Upper lobe of right lung (tissue), 1 donor: Measurements from ENCODE around the gene EN1. TPM values are rescaled to one million over a fixed set of nuclear protein-coding genes. Genes with fewer than 3 reads are reported as not detected.

Experiments
- ATAC-seq: fragments of 200-7000 bp; cut with Tn5 transposase; one replicate; pipeline ENCODE4 v1.9.1; 2020; ENCODE audit warnings: mild to moderate bottlenecking, moderate library complexity
- DNase-seq: peaks from one replicate; pipeline ENCODE4 v3.0.0-alpha.2; 2020
- H3K27ac ChIP-seq: fragments of 200-600 bp; one replicate; pipeline ENCODE4 v1.8.0; 2022
- H3K27me3 ChIP-seq: fragments of 200-600 bp; one replicate; pipeline ENCODE4 v1.8.0; 2022; ENCODE audit warnings: mild to moderate bottlenecking
- H3K36me3 ChIP-seq: fragments of 200-600 bp; one replicate; pipeline ENCODE4 v1.8.0; 2022
- H3K4me1 ChIP-seq: fragments of 200-600 bp; one replicate; pipeline ENCODE4 v1.8.0; 2022
- H3K4me3 ChIP-seq: fragments of 200-600 bp; one replicate; pipeline ENCODE4 v1.8.0; 2022; ENCODE audit warnings: mild to moderate bottlenecking
- H3K9me3 ChIP-seq: fragments of 200-600 bp; one replicate; pipeline ENCODE4 v1.8.0; 2022
- intact Hi-C: fragments of 100-400 bp; cut with DNase I; formaldehyde crosslinking; loops from one replicate; pipeline ENCODE4 v1.11.0; 2022
- total RNA-seq: library from RNA; stranded (reverse); fragmentation: NEBNext Ultra II Directional; extraction: Animal tissue kit (Norgen Biotek cat#: 25700); gene quantifications from one replicate; pipeline ENCODE4 v1.2.1, GENCODE V29; 2021
- TF ChIP-seq, protein P1 (sequence below): fragments of 200-600 bp; IDR thresholded peaks from one replicate; pipeline ENCODE4 v1.8.0; 2022; ENCODE audit warnings: antibody characterized with exemption
- donor health status: DM: no; HTN: yes; CAD: no; lungs with severe emphysema.

The EN1 gene
- total RNA-seq, 1 donor from 2014 or later = not detected

- no peak overlapping the region for H3K4me3 ChIP-seq
- no peaks in the 10 kb centered on the region for H3K36me3 ChIP-seq
- H3K27ac ChIP-seq = no peak overlapping the region
- intact Hi-C loops = no loop called here
- H3K27me3 ChIP-seq = peaks cover 74% of the 10 kb centered on the region
- TF ChIP-seq, protein P1, sequence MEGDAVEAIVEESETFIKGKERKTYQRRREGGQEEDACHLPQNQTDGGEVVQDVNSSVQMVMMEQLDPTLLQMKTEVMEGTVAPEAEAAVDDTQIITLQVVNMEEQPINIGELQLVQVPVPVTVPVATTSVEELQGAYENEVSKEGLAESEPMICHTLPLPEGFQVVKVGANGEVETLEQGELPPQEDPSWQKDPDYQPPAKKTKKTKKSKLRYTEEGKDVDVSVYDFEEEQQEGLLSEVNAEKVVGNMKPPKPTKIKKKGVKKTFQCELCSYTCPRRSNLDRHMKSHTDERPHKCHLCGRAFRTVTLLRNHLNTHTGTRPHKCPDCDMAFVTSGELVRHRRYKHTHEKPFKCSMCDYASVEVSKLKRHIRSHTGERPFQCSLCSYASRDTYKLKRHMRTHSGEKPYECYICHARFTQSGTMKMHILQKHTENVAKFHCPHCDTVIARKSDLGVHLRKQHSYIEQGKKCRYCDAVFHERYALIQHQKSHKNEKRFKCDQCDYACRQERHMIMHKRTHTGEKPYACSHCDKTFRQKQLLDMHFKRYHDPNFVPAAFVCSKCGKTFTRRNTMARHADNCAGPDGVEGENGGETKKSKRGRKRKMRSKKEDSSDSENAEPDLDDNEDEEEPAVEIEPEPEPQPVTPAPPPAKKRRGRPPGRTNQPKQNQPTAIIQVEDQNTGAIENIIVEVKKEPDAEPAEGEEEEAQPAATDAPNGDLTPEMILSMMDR = no peak
- peaks cover 9% of the 10 kb centered on the region for H3K4me1 ChIP-seq
- DNase-seq = no peak
- no peaks in the 10 kb centered on the region for H3K9me3 ChIP-seq
- ATAC-seq = no peak
Observed at GRCh38 chr2:118830881-118831280, 16.6 kb downstream of the EN1 start.

DNA sequence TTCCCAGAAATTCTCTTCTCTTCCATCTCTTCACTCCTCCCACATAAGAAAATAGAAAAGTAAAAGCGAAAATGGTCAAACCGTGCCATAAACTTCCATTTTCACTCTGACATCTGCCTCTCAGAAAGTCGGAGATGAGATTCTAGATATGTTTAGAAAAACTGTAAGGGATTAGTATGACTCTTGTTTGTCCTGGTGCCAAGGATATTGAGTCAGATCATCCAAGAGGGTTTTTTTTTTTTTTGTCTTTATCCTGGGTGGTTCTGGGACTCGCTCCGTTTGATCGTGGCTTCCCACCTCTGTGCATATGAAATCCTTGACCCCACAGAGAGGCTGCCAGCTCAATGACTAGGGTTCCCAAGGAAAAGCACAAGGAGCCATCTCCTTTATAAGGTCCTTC lies 17.3 kb downstream of the EN1 start:
- H3K27me3 ChIP-seq = peaks cover 74% of the 10 kb centered on the region
- peaks cover 2% of the 10 kb centered on the region for H3K4me1 ChIP-seq
- no peaks in the 10 kb centered on the region for H3K36me3 ChIP-seq
- no peaks in the 10 kb centered on the region for H3K9me3 ChIP-seq
- no peak overlapping the region for H3K4me3 ChIP-seq
- no peak overlapping the region for H3K27ac ChIP-seq
- intact Hi-C loops = no loop called here
- ATAC-seq (no peak), DNase-seq (no peak)
- TF ChIP-seq, protein P1 = no peak

GRCh38 chr2:118826093-118826492 lies 21.4 kb downstream of the EN1 start:
- intact Hi-C loops = no loop called here
- Histone ChIP-seq H3K27ac (no peak overlapping the region), H3K4me1 (no peaks in the 10 kb centered on the region), H3K36me3 (no peaks in the 10 kb centered on the region), H3K4me3 (no peak overlapping the region), H3K27me3 (peaks cover 65% of the 10 kb centered on the region), H3K9me3 (no peaks in the 10 kb centered on the region)
- TF ChIP-seq, protein P1 = no peak
- ATAC-seq = no peak
- DNase-seq = no peak

GRCh38 chr2:118823633-118824032 lies 23.8 kb downstream of the EN1 start:
- intact Hi-C loops = no loop called here
- ATAC-seq = no peak
- peaks cover 55% of the 10 kb centered on the region for H3K27me3 ChIP-seq

DNA sequence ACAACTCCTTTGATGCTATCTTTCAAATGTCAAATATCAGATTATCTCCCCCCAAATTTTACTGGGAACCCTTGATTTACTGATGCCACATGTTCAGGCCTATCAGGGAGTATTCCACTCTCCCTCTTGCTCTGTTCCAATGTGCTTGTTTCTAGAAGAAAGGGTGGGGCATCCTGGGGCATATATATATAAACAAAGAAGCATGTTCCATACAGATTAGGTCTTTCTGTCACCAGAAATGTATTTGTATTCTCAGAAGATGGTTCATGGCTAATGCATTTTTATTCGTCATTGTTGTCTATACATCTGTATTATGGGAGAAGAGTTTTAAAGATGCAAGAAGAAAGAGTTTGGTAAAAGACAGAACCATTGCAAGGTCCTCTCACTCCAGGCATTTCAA lies 24.9 kb downstream of the EN1 start:
- peaks cover 56% of the 10 kb centered on the region for H3K27me3 ChIP-seq
- H3K36me3 ChIP-seq = no peaks in the 10 kb centered on the region
- no peak overlapping the region for H3K27ac ChIP-seq
- DNase-seq (no peak), ATAC-seq (no peak)
- no peak overlapping the region for H3K4me3 ChIP-seq
- TF ChIP-seq, protein P1 = no peak
- no peaks in the 10 kb centered on the region for H3K9me3 ChIP-seq
- H3K4me1 ChIP-seq = no peaks in the 10 kb centered on the region
- intact Hi-C loops = no loop called here

More at GRCh38 chr2:118823633-118824032, 23.8 kb downstream of the EN1 start:
- no peaks in the 10 kb centered on the region for H3K36me3 ChIP-seq
- H3K27ac ChIP-seq = no peak overlapping the region
- TF ChIP-seq, protein P1 = no peak
- no peaks in the 10 kb centered on the region for H3K4me1 ChIP-seq
- no peaks in the 10 kb centered on the region for H3K9me3 ChIP-seq
- DNase-seq = no peak
- H3K4me3 ChIP-seq = no peak overlapping the region

- DNase-seq (no peak), ATAC-seq (no peak)
- no peaks in the 10 kb centered on the region for H3K4me1 ChIP-seq
- TF ChIP-seq, protein P1 = no peak
- peaks cover 52% of the 10 kb centered on the region for H3K27me3 ChIP-seq
- H3K27ac ChIP-seq = no peak overlapping the region
- H3K4me3 ChIP-seq = no peak overlapping the region
- H3K36me3 ChIP-seq = no peaks in the 10 kb centered on the region
- intact Hi-C loops = no loop called here
- H3K9me3 ChIP-seq = no peaks in the 10 kb centered on the region
Observed at GRCh38 chr2:118822015-118822414, 25.4 kb downstream of the EN1 start.
